Endothelial cell of umbilical vein (primary cell): ENCODE data around the gene RAP1GAP2. TPM values are rescaled to one million over a fixed set of nuclear protein-coding genes. Genes with fewer than 3 reads are reported as not detected.

Source experiments
- BruUV-seq: library from RNA; stranded (reverse); fragments of 400-500 nt; replicated peaks from 2 replicates; lab custom pipeline; 2021; lab: Mats Ljungman, UMichigan
- CTCF ChIA-PET: fragments of 300-600, 350-600 bp; sonication (Branson Sonifier 250); formaldehyde crosslinking; loops from one replicate; lab custom pipeline; 2021; ENCODE audit warnings: antibody characterized with exemption, inconsistent platforms; lab: Charles Lee
- POLR2A ChIA-PET: fragments of 300-600, 350-600 bp; sonication (Branson Sonifier 250); formaldehyde crosslinking; loops from one replicate; lab custom pipeline; 2021; ENCODE audit warnings: antibody characterized with exemption, inconsistent platforms; lab: Charles Lee
- DNase-seq: peaks from one replicate; pipeline ENCODE4 v3.0.0-alpha.2; 2011; ENCODE audit warnings: low read depth, low spot score
- FAIRE-seq: peaks from 2 replicates; lab custom pipeline; 2011; peaks lifted over from hg19 to GRCh38; lab: Jason Lieb, UNC
- H2AFZ ChIP-seq: 2 replicates; pipeline ENCODE4 v1.6.0; 2012; ENCODE audit warnings: low read depth, low read length, control low read depth, inconsistent platforms
- H3K27ac ChIP-seq: 2 replicates; pipeline ENCODE4 v1.5.1; 2011; ENCODE audit warnings: low read depth, mild to moderate bottlenecking, control low read depth, low read length, moderate library complexity; ENCODE audit not compliant: insufficient read depth
- H3K27me3 ChIP-seq, 2 experiments: 2 replicates each; pipeline versions ENCODE4 v1.6.0 to v1.6.1; 2011; ENCODE audit warnings: low read length in 2 of 2, mixed read lengths in 1 of 2; ENCODE audit not compliant: control insufficient read depth in 2 of 2, insufficient read depth in 2 of 2
- H3K36me3 ChIP-seq, 2 experiments: 2 replicates in 1 of 2; 3 replicates in 1 of 2; pipeline ENCODE4 v1.5.1; 2011; ENCODE audit warnings: low read length in 2 of 2, mild to moderate bottlenecking in 1 of 2, moderate library complexity in 1 of 2; ENCODE audit not compliant: control insufficient read depth in 2 of 2, insufficient read depth in 2 of 2; ENCODE audit errors: extremely low read depth in 1 of 2
- H3K4me1 ChIP-seq: 3 replicates; pipeline ENCODE4 v1.5.1; 2011; ENCODE audit warnings: mild to moderate bottlenecking, low read length; ENCODE audit not compliant: control insufficient read depth, insufficient read depth; ENCODE audit errors: extremely low read depth
- H3K4me2 ChIP-seq: 2 replicates; pipeline ENCODE4 v1.6.1; 2011; ENCODE audit warnings: low read length, control low read depth, mixed read lengths; ENCODE audit not compliant: insufficient read depth
- H3K4me3 ChIP-seq, 3 experiments: fragments of 200-600 bp in 1 of 3; sonication (generic), shearing (Covaris generic) in 1 of 3; replicated peaks in 1 of 3; 2 replicates each; pipeline ENCODE4 v1.5.1; 2011 to 2016; ENCODE audit warnings: control low read depth in 3 of 3, low read length in 3 of 3, mild to moderate bottlenecking in 2 of 3, inconsistent platforms in 1 of 3, low read depth in 1 of 3, moderate library complexity in 1 of 3; ENCODE audit not compliant: insufficient read depth in 1 of 3
- H3K79me2 ChIP-seq: 2 replicates; pipeline ENCODE4 v1.6.0; 2012; ENCODE audit warnings: low read length, inconsistent platforms; ENCODE audit not compliant: control insufficient read depth, insufficient read depth
- H3K9ac ChIP-seq: replicated peaks from 2 replicates; pipeline ENCODE3; 2011; ENCODE audit warnings: low read length, control low read depth; ENCODE audit not compliant: insufficient read depth; ENCODE audit errors: extremely low read depth
- H3K9me1 ChIP-seq: replicated peaks from 3 replicates; pipeline ENCODE4 v1.6.0; 2011; ENCODE audit warnings: mild to moderate bottlenecking, low read length; ENCODE audit not compliant: control insufficient read depth, insufficient read depth; ENCODE audit errors: extremely low read depth
- H3K9me3 ChIP-seq: replicated peaks from 2 replicates; pipeline ENCODE4 v1.5.1; 2012; ENCODE audit warnings: low read length, inconsistent platforms; ENCODE audit not compliant: control insufficient read depth, insufficient read depth
- H4K20me1 ChIP-seq: replicated peaks from 2 replicates; pipeline ENCODE3; 2011; ENCODE audit warnings: mild to moderate bottlenecking, low read length; ENCODE audit not compliant: control insufficient read depth, insufficient read depth; ENCODE audit errors: extremely low read depth
- EZH2 ChIP-seq: IDR thresholded peaks from 2 replicates; pipeline ENCODE4 v1.6.1; 2012; ENCODE audit warnings: borderline replicate concordance, low read depth, mild to moderate bottlenecking, moderate library complexity, low read length, inconsistent platforms; ENCODE audit not compliant: severe bottlenecking
- FOS ChIP-seq: IDR thresholded peaks from 2 replicates; pipeline ENCODE4 v1.6.1; 2011; ENCODE audit warnings: mild to moderate bottlenecking, low read length, moderate library complexity, borderline replicate concordance; ENCODE audit not compliant: insufficient read depth
- GATA2 ChIP-seq: IDR thresholded peaks from 2 replicates; pipeline ENCODE4 v1.7.0; 2011; ENCODE audit warnings: low read depth, mild to moderate bottlenecking, moderate library complexity, mixed read lengths, low read length; ENCODE audit not compliant: insufficient read length, insufficient read depth
- JUN ChIP-seq: IDR thresholded peaks from 2 replicates; pipeline ENCODE4 v1.6.1; 2011; ENCODE audit warnings: borderline replicate concordance, low read depth; ENCODE audit not compliant: insufficient read length, insufficient read depth
- MYC ChIP-seq: IDR thresholded peaks from one replicate; pipeline ENCODE4 v1.6.1; 2011; ENCODE audit warnings: mild to moderate bottlenecking, low read depth, low read length
- POLR2A ChIP-seq: IDR thresholded peaks from 2 replicates; pipeline ENCODE4 v1.6.1; 2012; ENCODE audit warnings: low read depth, mild to moderate bottlenecking, control low read depth, low read length
- POLR2AphosphoS5 ChIP-seq: IDR thresholded peaks from 2 replicates; pipeline ENCODE4 v1.6.1; 2012; ENCODE audit warnings: low read depth, mild to moderate bottlenecking, control low read depth, low read length, moderate library complexity; ENCODE audit not compliant: insufficient read depth
- dilution Hi-C: fragments of 300-500 bp; cut with MboI; formaldehyde crosslinking; loops from one replicate; pipeline ENCODE4 v1.15.0; 2019; ENCODE audit warnings: low sequenced_read_pairs; ENCODE audit not compliant: extremely low pct_ligation_motif_present
- intact Hi-C: fragments of 100-400 bp; cut with micrococcal nuclease; formaldehyde crosslinking; loops from one replicate; pipeline ENCODE4 v1.10.0; 2022
- polyA plus RNA-seq, 4 experiments: library from polyadenylated mRNA; depleted of rRNA in 3 of 4; stranded (reverse) in 3 of 4; unstranded in 1 of 4; fragments of >200 nt; gene quantifications; 2 replicates each; pipeline versions ENCODE4 v1.2.1 to v1.2.3, GENCODE V29; 2011 to 2012; ENCODE audit warnings: missing spikeins in 1 of 4
- total RNA-seq: library from RNA; stranded (reverse); gene quantifications from 2 replicates; pipeline ENCODE4 v1.2.3, GENCODE V29; 2021
- TF ChIP-seq, protein P1 (sequence below): IDR thresholded peaks from 2 replicates; pipeline ENCODE4 v1.6.1; 2011; ENCODE audit not compliant: insufficient read depth, insufficient read length
- TF ChIP-seq, protein P2 (sequence below), 2 donors: IDR thresholded peaks; 1 replicate in 1 of 2; 2 replicates in 1 of 2; pipeline ENCODE4 v1.5.1; 2011; ENCODE audit warnings: low read length in 2 of 2, mild to moderate bottlenecking in 2 of 2, moderate library complexity in 2 of 2, control low read depth in 1 of 2, inconsistent platforms in 1 of 2, low read depth in 1 of 2; ENCODE audit not compliant: insufficient read depth in 1 of 2; ENCODE audit errors: extremely low read depth in 1 of 2

The RAP1GAP2 gene
- total and polyA plus RNA-seq, 2 donors (not counting 3 experiments of a cell fraction or from before 2014, with no cell fraction given) = 1.4 to 3.6 TPM

GRCh38 chr17:3009411-3009920 lies 213.2 kb downstream of the RAP1GAP2 start:
- Histone ChIP-seq H3K4me3 (no peak overlapping the region), H3K4me2 (no peak overlapping the region), H4K20me1 (no peaks in the 10 kb centered on the region), H3K36me3 (no peaks in the 10 kb centered on the region), H3K9me3 (no peaks in the 10 kb centered on the region), H3K9me1 (no peaks in the 10 kb centered on the region), H3K9ac (no peak overlapping the region), H3K4me1 (peaks cover 6% of the 10 kb centered on the region), H2AFZ (no peak overlapping the region), H3K27ac (no peak overlapping the region), H3K27me3 (no peaks in the 10 kb centered on the region), H3K79me2 (no peaks in the 10 kb centered on the region)
- TF ChIP-seq EZH2 (no peak), FOS (no peak), JUN (no peak), POLR2AphosphoS5 (no peak), MYC (no peak), POLR2A (no peak), GATA2 (no peak)
- TF ChIP-seq, protein P1, sequence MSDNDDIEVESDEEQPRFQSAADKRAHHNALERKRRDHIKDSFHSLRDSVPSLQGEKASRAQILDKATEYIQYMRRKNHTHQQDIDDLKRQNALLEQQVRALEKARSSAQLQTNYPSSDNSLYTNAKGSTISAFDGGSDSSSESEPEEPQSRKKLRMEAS = no peak
- TF ChIP-seq, protein P2, sequence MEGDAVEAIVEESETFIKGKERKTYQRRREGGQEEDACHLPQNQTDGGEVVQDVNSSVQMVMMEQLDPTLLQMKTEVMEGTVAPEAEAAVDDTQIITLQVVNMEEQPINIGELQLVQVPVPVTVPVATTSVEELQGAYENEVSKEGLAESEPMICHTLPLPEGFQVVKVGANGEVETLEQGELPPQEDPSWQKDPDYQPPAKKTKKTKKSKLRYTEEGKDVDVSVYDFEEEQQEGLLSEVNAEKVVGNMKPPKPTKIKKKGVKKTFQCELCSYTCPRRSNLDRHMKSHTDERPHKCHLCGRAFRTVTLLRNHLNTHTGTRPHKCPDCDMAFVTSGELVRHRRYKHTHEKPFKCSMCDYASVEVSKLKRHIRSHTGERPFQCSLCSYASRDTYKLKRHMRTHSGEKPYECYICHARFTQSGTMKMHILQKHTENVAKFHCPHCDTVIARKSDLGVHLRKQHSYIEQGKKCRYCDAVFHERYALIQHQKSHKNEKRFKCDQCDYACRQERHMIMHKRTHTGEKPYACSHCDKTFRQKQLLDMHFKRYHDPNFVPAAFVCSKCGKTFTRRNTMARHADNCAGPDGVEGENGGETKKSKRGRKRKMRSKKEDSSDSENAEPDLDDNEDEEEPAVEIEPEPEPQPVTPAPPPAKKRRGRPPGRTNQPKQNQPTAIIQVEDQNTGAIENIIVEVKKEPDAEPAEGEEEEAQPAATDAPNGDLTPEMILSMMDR (IDR thresholded peaks at IDR 0.05; ENCODE audit: extremely low read depth in 1 of 2, insufficient read depth in 1 of 2, low read depth in 1 of 2, low read length in 2 of 2) = no peak
- CTCF ChIA-PET = interaction anchor here (0.9 to 5.1 kb wide), 4 partner anchors 28 to 184 kb away, joined by 3 to 26 read pairs (median 3); no protein-coding TSS in a partner anchor
- FAIRE-seq (no peak), DNase-seq (no peak)
- intact Hi-C loops = no loop called here
- no TSS peak for BruUV-seq
- POLR2A ChIA-PET = no interaction called here
- dilution Hi-C loops = no loop called here
